WTC11 (cell line): ENCODE results near the gene EMC9. TPM values are rescaled to one million over a fixed set of nuclear protein-coding genes. Genes with fewer than 3 reads are reported as not detected.

Experiments
- AFF4 ChIP-seq: sonication (generic); formaldehyde crosslinking; IDR thresholded peaks from 2 replicates; pipeline ENCODE4 v1.8.1; 2023; ENCODE audit warnings: mild to moderate bottlenecking, missing genetic modification reagents, borderline replicate concordance
- ATF3 ChIP-seq: sonication (generic); formaldehyde crosslinking; conservative IDR thresholded peaks from 2 replicates; pipeline ENCODE4 v1.8.1; 2022; ENCODE audit warnings: mild to moderate bottlenecking, missing genetic modification reagents
- CREM ChIP-seq: sonication (generic); formaldehyde crosslinking; IDR thresholded peaks from 2 replicates; pipeline ENCODE4 v1.8.1; 2022; ENCODE audit warnings: mild to moderate bottlenecking, missing genetic modification reagents, moderate library complexity
- E2F4 ChIP-seq: sonication (generic); formaldehyde crosslinking; IDR thresholded peaks from 2 replicates; pipeline ENCODE4 v1.8.1; 2022; ENCODE audit warnings: low read depth, mild to moderate bottlenecking, moderate library complexity, missing genetic modification reagents, borderline replicate concordance
- ESRRA ChIP-seq: sonication (generic); formaldehyde crosslinking; IDR thresholded peaks from 2 replicates; pipeline ENCODE4 v1.8.1; 2022; ENCODE audit warnings: mild to moderate bottlenecking, missing genetic modification reagents, borderline replicate concordance
- FOXP1 ChIP-seq: sonication (generic); formaldehyde crosslinking; IDR thresholded peaks from 2 replicates; pipeline ENCODE4 v1.8.0; 2022; ENCODE audit warnings: missing genetic modification reagents, mild to moderate bottlenecking, moderate library complexity, borderline replicate concordance
- GABPB1 ChIP-seq: sonication (generic); formaldehyde crosslinking; IDR thresholded peaks from 2 replicates; pipeline ENCODE4 v1.8.1; 2023; ENCODE audit warnings: mild to moderate bottlenecking, missing genetic modification reagents
- JAZF1 ChIP-seq: fragments of 250-450 bp; sonication (Bioruptor Pico); IDR thresholded peaks from 2 replicates; pipeline ENCODE4 v1.9.0; 2021; ENCODE audit warnings: moderate library complexity, mild to moderate bottlenecking, inconsistent platforms
- JUN ChIP-seq: sonication (generic); formaldehyde crosslinking; IDR thresholded peaks from 2 replicates; pipeline ENCODE4 v1.8.0; 2023; ENCODE audit warnings: mild to moderate bottlenecking, missing genetic modification reagents
- MAX ChIP-seq: sonication (generic); formaldehyde crosslinking; IDR thresholded peaks from 2 replicates; pipeline ENCODE4 v1.8.0; 2022; ENCODE audit warnings: mild to moderate bottlenecking, missing genetic modification reagents
- MLX ChIP-seq: sonication (generic); formaldehyde crosslinking; IDR thresholded peaks from 2 replicates; pipeline ENCODE4 v1.8.1; 2023; ENCODE audit warnings: mild to moderate bottlenecking, missing genetic modification reagents, moderate library complexity
- MYBL2 ChIP-seq: sonication (generic); formaldehyde crosslinking; IDR thresholded peaks from 2 replicates; pipeline ENCODE4 v1.8.1; 2023; ENCODE audit warnings: mild to moderate bottlenecking, moderate library complexity, missing genetic modification reagents
- PRDM15 ChIP-seq: sonication (generic); formaldehyde crosslinking; IDR thresholded peaks from 2 replicates; pipeline ENCODE4 v1.8.0; 2022; ENCODE audit warnings: missing genetic modification reagents
- STAT6 ChIP-seq: sonication (generic); formaldehyde crosslinking; conservative IDR thresholded peaks from 2 replicates; pipeline ENCODE4 v1.8.1; 2023; ENCODE audit warnings: mild to moderate bottlenecking, low read depth, missing genetic modification reagents, moderate library complexity
- TEAD1 ChIP-seq: sonication (generic); formaldehyde crosslinking; IDR thresholded peaks from 2 replicates; pipeline ENCODE4 v1.8.0; 2022; ENCODE audit warnings: mild to moderate bottlenecking, missing genetic modification reagents
- USF2 ChIP-seq: sonication (generic); formaldehyde crosslinking; IDR thresholded peaks from 2 replicates; pipeline ENCODE4 v1.8.1; 2023; ENCODE audit warnings: mild to moderate bottlenecking, missing genetic modification reagents, moderate library complexity
- ZNF396 ChIP-seq: fragments of 250-450 bp; sonication (Bioruptor Pico); IDR thresholded peaks from 2 replicates; pipeline ENCODE4 v1.8.0; 2021; ENCODE audit warnings: mild to moderate bottlenecking, moderate library complexity, borderline replicate concordance
- ZNF423 ChIP-seq: fragments of 250-450 bp; sonication (Bioruptor Pico); IDR thresholded peaks from 2 replicates; pipeline ENCODE4 v2.1.2; 2022; ENCODE audit warnings: mild to moderate bottlenecking, moderate library complexity
- ZNF532 ChIP-seq: fragments of 250-450 bp; sonication (Bioruptor Pico); IDR thresholded peaks from 2 replicates; pipeline ENCODE4 v1.9.0; 2021; ENCODE audit warnings: mild to moderate bottlenecking, borderline replicate concordance
- total RNA-seq: library from RNA; stranded (reverse); gene quantifications from 3 replicates; pipeline ENCODE4 v1.2.3, GENCODE V29; 2021

The EMC9 gene
- total RNA-seq, 1 experiment from 2014 or later = 44.4 TPM

- no peak for TF ChIP-seq ZNF532 (CRISPR knock-in tag)
- peak; percentile 86 for TF ChIP-seq USF2 (CRISPR knock-in tag)
- no peak for TF ChIP-seq ZNF423
- no peak for TF ChIP-seq ATF3 (CRISPR knock-in tag)
- no peak for TF ChIP-seq PRDM15 (CRISPR knock-in tag)
- TF ChIP-seq ESRRA (CRISPR knock-in tag) = peak; percentile 90; the same call in 1 of the 2 replicates
- TF ChIP-seq GABPB1 (CRISPR knock-in tag) = peak; percentile 97
- peak; percentile 74; the same call in 1 of the 2 replicates for TF ChIP-seq FOXP1
- peak; percentile 97 for TF ChIP-seq MAX (CRISPR knock-in tag)
- 0 out of 2 replicates have a peak, but pooled peaks have one; percentile 75 for TF ChIP-seq STAT6 (CRISPR knock-in tag)
- TF ChIP-seq MLX (CRISPR knock-in tag) = no peak
- peak; percentile 68 for TF ChIP-seq TEAD1 (CRISPR knock-in tag)
- no peak for TF ChIP-seq ZNF396 (CRISPR knock-in tag)
- TF ChIP-seq MYBL2 = peak; percentile 82
- TF ChIP-seq JUN (CRISPR knock-in tag) = no peak; the same call in 1 of the 2 replicates
- TF ChIP-seq CREM (CRISPR knock-in tag) = peak; percentile 71
- peak; percentile 61; the same call in 1 of the 2 replicates for TF ChIP-seq AFF4 (CRISPR knock-in tag)
- TF ChIP-seq JAZF1 (CRISPR knock-in tag) = no peak
- TF ChIP-seq E2F4 (CRISPR knock-in tag) = no peak
Measured at GRCh38 chr14:24188251-24189058, 47.1 kb upstream of the EMC9 start, which contains the start of gene IPO4 (continued).
